NB4 (cell line): ENCODE measurements around the gene CTXND1.

Source experiments
- DNase-seq: peaks from one replicate; pipeline ENCODE4 v3.0.0; 2010; ENCODE audit warnings: low read depth
- H3K4me3 ChIP-seq: one replicate; pipeline ENCODE4 v1.5.1; 2011; ENCODE audit warnings: mild to moderate bottlenecking, low read depth, low read length, moderate library complexity
- CTCF ChIP-seq: IDR thresholded peaks from one replicate; pipeline ENCODE4 v1.5.1; 2012; ENCODE audit warnings: low read depth, low read length
- MAX ChIP-seq: IDR thresholded peaks from 2 replicates; pipeline ENCODE4 v1.6.1; 2011; ENCODE audit warnings: low read depth, low read length
- MYC ChIP-seq: IDR thresholded peaks from 2 replicates; pipeline ENCODE4 v1.6.1; 2011; ENCODE audit warnings: low read depth, low read length
- POLR2A ChIP-seq: IDR thresholded peaks from 2 replicates; pipeline ENCODE4 v1.6.1; 2011; ENCODE audit warnings: mild to moderate bottlenecking; ENCODE audit not compliant: insufficient read length; ENCODE audit errors: extremely low read depth

Gene CTXND1

GRCh38 chr15:80180468-80180867 lies 71.5 kb downstream of the CTXND1 start:
- TF ChIP-seq POLR2A: no peak
- TF ChIP-seq MAX: no peak
- no peak for TF ChIP-seq MYC
- H3K4me3 ChIP-seq: no peak overlapping the region
- no peak for DNase-seq

- TF ChIP-seq POLR2A (no peak), CTCF (no peak), MAX (no peak), MYC (no peak)
Measured at GRCh38 chr15:80179935-80180334, 72.1 kb downstream of the CTXND1 start.

GRCh38 chr15:80179025-80179759 lies 72.8 kb downstream of the CTXND1 start:
- H3K4me3 ChIP-seq: no peak overlapping the region
- TF ChIP-seq MYC (no peak), POLR2A (no peak), MAX (no peak), CTCF (no peak)
- DNase-seq: no peak

More at GRCh38 chr15:80179935-80180334, 72.1 kb downstream of the CTXND1 start:
- H3K4me3 ChIP-seq: no peak overlapping the region
- no peak for DNase-seq

GRCh38 chr15:80177156-80177555 lies 74.9 kb downstream of the CTXND1 start:
- TF ChIP-seq POLR2A (no peak), MAX (no peak), MYC (peak; percentile 44; the same call in 1 of the 2 replicates), CTCF (no peak)
- DNase-seq: peak; percentile 61
- no peak overlapping the region for H3K4me3 ChIP-seq

GRCh38 chr15:80176443-80176842 lies 75.6 kb downstream of the CTXND1 start:
- TF ChIP-seq POLR2A: no peak
- TF ChIP-seq MYC: no peak
- no peak for TF ChIP-seq CTCF
- TF ChIP-seq MAX: no peak
- DNase-seq: no peak
- H3K4me3 ChIP-seq: no peak overlapping the region

GRCh38 chr15:80175436-80175835 lies 76.6 kb downstream of the CTXND1 start:
- no peak for DNase-seq
- H3K4me3 ChIP-seq: no peak overlapping the region
- TF ChIP-seq MYC (no peak), POLR2A (no peak), CTCF (no peak)
